Natural killer cell (primary cell): ENCODE measurements around the gene GRB2. TPM values are rescaled to one million over a fixed set of nuclear protein-coding genes. Genes with fewer than 3 reads are reported as not detected.

Experiments
- ATAC-seq, 3 donors: fragments of 150-1000 bp in 2 of 3; fragments of 200-7000 bp in 1 of 3; cut with Tn5 transposase; 1 replicate in 1 of 3; 2 replicates in 2 of 3; pipeline ENCODE4 v1.10.0; 2021; ENCODE audit warnings: mild to moderate bottlenecking in 2 of 3, moderate library complexity in 2 of 3
- DNase-seq, 2 donors: peaks; one replicate each; pipeline versions ENCODE4 v3.0.0 to v3.0.0-alpha.2; 2013 to 2021; ENCODE audit warnings: mixed read lengths in 1 of 2
- H3K27ac ChIP-seq: one replicate; pipeline ENCODE4 v1.5.1; 2013; ENCODE audit warnings: mild to moderate bottlenecking, low read length
- H3K27me3 ChIP-seq: one replicate; pipeline ENCODE4 v1.6.1; 2013; ENCODE audit warnings: low read length; ENCODE audit not compliant: control insufficient read depth, insufficient read depth
- H3K36me3 ChIP-seq: one replicate; pipeline ENCODE4 v1.6.1; 2013; ENCODE audit warnings: low read length; ENCODE audit not compliant: control insufficient read depth, insufficient read depth
- H3K4me1 ChIP-seq: one replicate; pipeline ENCODE4 v1.6.1; 2013; ENCODE audit warnings: low read length; ENCODE audit not compliant: control insufficient read depth, insufficient read depth
- H3K4me3 ChIP-seq: one replicate; pipeline ENCODE4 v1.5.1; 2013; ENCODE audit warnings: low read length
- H3K9me3 ChIP-seq: one replicate; pipeline ENCODE4 v1.6.1; 2013; ENCODE audit warnings: low read length; ENCODE audit not compliant: control insufficient read depth, insufficient read depth
- H3K27ac Mint-ChIP-seq, 2 donors: one replicate each; pipeline ENCODE4 v1.8.0; 2022; ENCODE audit warnings: mild to moderate bottlenecking in 2 of 2, mixed read lengths in 2 of 2, moderate library complexity in 1 of 2
- H3K27me3 Mint-ChIP-seq, 2 donors: one replicate each; pipeline ENCODE4 v1.8.0; 2022; ENCODE audit warnings: low read depth in 2 of 2, mixed read lengths in 2 of 2
- H3K36me3 Mint-ChIP-seq: one replicate; pipeline ENCODE4 v1.8.0; 2022; ENCODE audit warnings: mixed read lengths
- H3K4me1 Mint-ChIP-seq, 2 donors: one replicate each; pipeline ENCODE4 v1.8.0; 2022; ENCODE audit warnings: mixed read lengths in 2 of 2
- H3K4me3 Mint-ChIP-seq: one replicate; pipeline ENCODE4 v1.8.0; 2022; ENCODE audit warnings: mild to moderate bottlenecking, moderate library complexity, mixed read lengths
- H3K9me3 Mint-ChIP-seq, 2 donors: one replicate each; pipeline ENCODE4 v1.8.0; 2022; ENCODE audit warnings: mixed read lengths in 2 of 2
- WGBS: methylation state at CpG from one replicate; pipeline ENCODE4 v1.1.7; 2013; ENCODE audit warnings: missing lambda C conversion rate; ENCODE audit not compliant: insufficient coverage; 5-methylcytosine and 5-hydroxymethylcytosine counted together
- intact Hi-C: fragments of 100-400 bp; cut with micrococcal nuclease; formaldehyde crosslinking; loops from one replicate; pipeline ENCODE4 v1.14.2; 2022
- total RNA-seq, 4 donors: library from RNA; stranded (reverse); fragments of 120-200 nt in 1 of 4; gene quantifications; one replicate each; pipeline versions ENCODE4 v1.2.3 to v1.2.4, GENCODE V29; 2013 to 2022
- TF ChIP-seq, protein P1 (sequence below): fragments of 200-600 bp; IDR thresholded peaks from one replicate; pipeline ENCODE4 v1.8.0; 2022; ENCODE audit warnings: antibody characterized with exemption

GRB2 gene
- total RNA-seq, 3 donors from 2014 or later (not counting 1 experiment from before 2014, with no cell fraction given) = 115 to 142 (median 116) TPM

DNA sequence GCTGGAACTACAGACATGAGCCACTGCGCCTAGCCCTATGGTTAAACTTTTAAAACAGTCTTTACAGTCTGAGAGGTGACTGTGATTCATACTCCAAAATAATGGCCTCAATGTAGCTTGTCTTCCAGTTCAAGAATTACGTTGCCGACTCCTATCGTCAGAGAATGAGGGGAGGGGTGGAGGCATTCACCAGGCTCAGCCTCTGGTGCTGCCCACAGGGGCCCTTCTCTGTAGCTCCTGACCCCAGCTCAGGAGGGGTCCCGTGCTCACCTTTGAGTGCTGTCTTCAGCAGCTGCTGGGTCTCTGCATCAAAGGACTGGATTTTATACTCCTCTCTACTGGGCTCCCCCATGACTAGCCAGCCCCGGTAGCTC lies 135.6 kb downstream of the GRB2 start:
- Mint-ChIP-seq H3K27me3 (no peaks in the 10 kb centered on the region), H3K27ac (peak overlapping the region; percentile 71 to 91), H3K4me3 (peak overlapping the region; percentile 86), H3K36me3 (no peaks in the 10 kb centered on the region), H3K9me3 (no peaks in the 10 kb centered on the region), H3K4me1 (peaks cover 10 to 25% of the 10 kb centered on the region in 2 donors)
- WGBS = 43% methylated on average over 6 of the region's 6 CpGs
- Histone ChIP-seq H3K36me3 (peaks cover 25% of the 10 kb centered on the region), H3K27ac (peak overlapping the region; percentile 95), H3K9me3 (no peaks in the 10 kb centered on the region), H3K4me3 (peak overlapping the region; percentile 86), H3K27me3 (no peaks in the 10 kb centered on the region), H3K4me1 (peaks cover 40% of the 10 kb centered on the region)
- ATAC-seq = no peak
- intact Hi-C loops = loop anchor here (1.0 kb wide), 1 partner anchor 9 kb away; the partner anchor contains the start of genes GGA3 and MRPS7
- peak in 1 of 2 donors; percentile 34 for DNase-seq
- TF ChIP-seq, protein P1, sequence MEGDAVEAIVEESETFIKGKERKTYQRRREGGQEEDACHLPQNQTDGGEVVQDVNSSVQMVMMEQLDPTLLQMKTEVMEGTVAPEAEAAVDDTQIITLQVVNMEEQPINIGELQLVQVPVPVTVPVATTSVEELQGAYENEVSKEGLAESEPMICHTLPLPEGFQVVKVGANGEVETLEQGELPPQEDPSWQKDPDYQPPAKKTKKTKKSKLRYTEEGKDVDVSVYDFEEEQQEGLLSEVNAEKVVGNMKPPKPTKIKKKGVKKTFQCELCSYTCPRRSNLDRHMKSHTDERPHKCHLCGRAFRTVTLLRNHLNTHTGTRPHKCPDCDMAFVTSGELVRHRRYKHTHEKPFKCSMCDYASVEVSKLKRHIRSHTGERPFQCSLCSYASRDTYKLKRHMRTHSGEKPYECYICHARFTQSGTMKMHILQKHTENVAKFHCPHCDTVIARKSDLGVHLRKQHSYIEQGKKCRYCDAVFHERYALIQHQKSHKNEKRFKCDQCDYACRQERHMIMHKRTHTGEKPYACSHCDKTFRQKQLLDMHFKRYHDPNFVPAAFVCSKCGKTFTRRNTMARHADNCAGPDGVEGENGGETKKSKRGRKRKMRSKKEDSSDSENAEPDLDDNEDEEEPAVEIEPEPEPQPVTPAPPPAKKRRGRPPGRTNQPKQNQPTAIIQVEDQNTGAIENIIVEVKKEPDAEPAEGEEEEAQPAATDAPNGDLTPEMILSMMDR = no peak

Other genes with a start within 250 kb of the GRB2 start
- 100 to 1,000 TPM; 240 to 294 (median 250) TPM for gene SUMO2, start 222.7 kb downstream of the GRB2 start, total RNA-seq
- gene NUP85, start 200.0 kb downstream of the GRB2 start, total RNA-seq = 10 to 100 TPM; 71.1 to 78.1 (median 77.0) TPM
- 10 to 100 TPM; 78.1 to 97.3 (median 94.0) TPM for gene GGA3, start 144.1 kb downstream of the GRB2 start, total RNA-seq
- 10 to 100 TPM; 27.3 to 29.4 (median 27.9) TPM for gene MRPS7, start 143.8 kb downstream of the GRB2 start, total RNA-seq
- gene MIF4GD, start 134.4 kb downstream of the GRB2 start, total RNA-seq = 10 to 100 TPM; 44.5 to 56.9 (median 50.3) TPM
- 10 to 100 TPM; 12.1 to 17.7 (median 14.8) TPM for gene SLC25A19, start 116.2 kb downstream of the GRB2 start, total RNA-seq
- gene TMEM94, start 51.0 kb upstream of the GRB2 start, total RNA-seq = 100 to 1,000 TPM in 2 of 3 donors, 10 to 100 TPM in 1; 84.4 to 142 (median 104) TPM
- gene CASKIN2, start 109.9 kb upstream of the GRB2 start, total RNA-seq = 1 to 10 TPM in 2 of 3 donors, under 1 TPM in 1; 0.49 to 1.8 (median 1.7) TPM
- 100 to 1,000 TPM; 180 to 224 (median 186) TPM for gene TSEN54, start 110.8 kb upstream of the GRB2 start, total RNA-seq
- gene LLGL2, start 120.0 kb upstream of the GRB2 start, total RNA-seq = 100 to 1,000 TPM; 229 to 302 (median 244) TPM
- 100 to 1,000 TPM; 336 to 372 (median 339) TPM for gene MYO15B, start 182.1 kb upstream of the GRB2 start, total RNA-seq
- 1 to 10 TPM in 2 of 3 donors, under 1 TPM in 1; 0.95 to 2.0 (median 1.5) TPM for gene SMIM5, start 227.8 kb upstream of the GRB2 start, total RNA-seq